Uterus (tissue), 4 donors: ENCODE measurements around the gene PSG11. TPM values are rescaled to one million over a fixed set of nuclear protein-coding genes. Genes with fewer than 3 reads are reported as not detected.
"Not testable (repeated sequence)": the region's sequence is repeated elsewhere in the genome, so short reads cannot be mapped to it uniquely, and the experiment has no call there.

ENCODE experiments used
- DNase-seq, 2 donors: peaks; one replicate each; pipeline ENCODE4 v3.0.0-alpha.2; 2019 to 2020
- H3K27ac ChIP-seq, 2 donors: fragments of 200-600 bp; sonication (generic); 1 replicate in 1 of 2; 2 replicates in 1 of 2; pipeline ENCODE4 v1.5.1; 2016 to 2018
- H3K27me3 ChIP-seq, 2 donors: fragments of 200-600 bp; sonication (generic); one replicate each; pipeline ENCODE4 v1.5.1; 2018 to 2019; ENCODE audit warnings: control low read depth in 1 of 2
- H3K36me3 ChIP-seq, 2 donors: fragments of 200-600 bp; sonication (generic); one replicate each; pipeline ENCODE4 v1.5.1; 2019; ENCODE audit warnings: control low read depth in 1 of 2
- H3K4me1 ChIP-seq, 2 donors: fragments of 200-600 bp; sonication (generic); one replicate each; pipeline ENCODE4 v1.5.1; 2018 to 2019; ENCODE audit warnings: control low read depth in 1 of 2
- H3K4me3 ChIP-seq, 2 donors: fragments of 200-600 bp; sonication (generic); 1 replicate in 1 of 2; 2 replicates in 1 of 2; pipeline ENCODE4 v1.5.1; 2018 to 2019; ENCODE audit warnings: mild to moderate bottlenecking in 1 of 2
- H3K9me3 ChIP-seq, 2 donors: fragments of 200-600 bp; sonication (generic); one replicate each; pipeline ENCODE4 v1.5.1; 2019; ENCODE audit warnings: control low read depth in 1 of 2
- intact Hi-C: fragments of 100-400 bp; cut with DNase I; formaldehyde crosslinking; loops from one replicate; pipeline ENCODE4 v1.15.1; 2023; ENCODE audit warnings: low total_unique reads
- total RNA-seq, 4 donors: library from RNA; depleted of rRNA in 3 of 4; stranded (reverse); fragments of >200 nt in 3 of 4; gene quantifications; one replicate each; pipeline versions ENCODE4 v1.1.0 to v1.2.4, GENCODE V29; 2014 to 2023
- donor health status: DM: yes; HTN: yes; CAD: no.

The PSG11 gene
- total RNA-seq = not detected

DNA sequence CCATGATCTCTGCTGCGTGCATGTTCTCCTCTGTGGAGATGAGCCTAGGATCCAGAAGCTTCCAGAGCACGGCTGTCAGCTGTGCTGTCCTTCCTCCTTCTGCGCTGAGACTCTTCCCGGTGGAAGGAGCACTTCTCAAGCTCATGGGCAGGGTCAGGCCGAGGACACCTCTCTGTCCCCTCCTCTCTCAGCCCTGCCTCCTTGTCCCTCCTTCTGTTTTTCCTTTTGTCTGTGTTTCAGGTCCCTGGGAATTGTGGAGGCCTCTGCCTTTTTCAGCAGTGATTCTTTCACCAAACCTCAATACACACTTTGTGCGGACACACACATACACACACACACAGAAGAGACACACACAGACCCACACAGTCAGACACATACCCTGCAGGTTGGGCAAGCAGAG, at the start of gene PSG11:
Gene PSG11 (minus strand): TSS at position 101 of the 400 bp plus-strand sequence. CDS start 97 bp downstream, at position 4.
- intact Hi-C loops, H3K9me3 ChIP-seq, H3K4me3 ChIP-seq, H3K4me1 ChIP-seq, H3K36me3 ChIP-seq, H3K27me3 ChIP-seq, H3K27ac ChIP-seq, DNase-seq: not testable (repeated sequence)

GRCh38 chr19:43062418-43062817, 36.1 kb upstream of the PSG11 start:
- H3K4me3 ChIP-seq, intact Hi-C loops, H3K9me3 ChIP-seq, H3K36me3 ChIP-seq, H3K4me1 ChIP-seq, DNase-seq, H3K27ac ChIP-seq, H3K27me3 ChIP-seq: not testable (repeated sequence)

- H3K4me3 ChIP-seq, H3K27ac ChIP-seq, intact Hi-C loops, H3K27me3 ChIP-seq, DNase-seq, H3K9me3 ChIP-seq, H3K36me3 ChIP-seq, H3K4me1 ChIP-seq: not testable (repeated sequence)
These were observed 35.1 kb upstream of the PSG11 start for GRCh38 chr19:43061326-43061725.

DNA sequence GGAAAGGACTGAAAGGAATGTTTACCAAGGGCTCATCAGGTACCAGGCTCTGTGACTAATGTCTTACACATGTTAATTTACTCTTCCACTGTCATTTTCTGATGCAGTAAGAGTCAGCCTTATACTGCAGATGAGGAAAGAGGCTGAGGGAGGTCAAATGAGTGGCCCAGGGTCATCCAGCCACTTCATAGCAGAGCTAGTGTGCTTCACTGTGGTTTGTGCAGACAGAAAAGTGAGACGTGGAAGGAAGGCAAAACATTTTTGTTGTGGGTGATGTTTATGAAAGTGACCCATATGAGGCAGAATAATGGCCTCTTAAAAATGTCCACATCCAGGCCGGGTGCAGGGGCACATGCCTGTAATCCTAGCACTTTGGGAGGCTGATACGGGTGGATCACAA, 34.0 kb upstream of the PSG11 start:
- intact Hi-C loops, DNase-seq, H3K4me1 ChIP-seq, H3K36me3 ChIP-seq, H3K9me3 ChIP-seq, H3K4me3 ChIP-seq, H3K27ac ChIP-seq, H3K27me3 ChIP-seq: not testable (repeated sequence)

GRCh38 chr19:43059482-43059881, 33.2 kb upstream of the PSG11 start:
- H3K27me3 ChIP-seq, H3K4me1 ChIP-seq, H3K9me3 ChIP-seq, H3K4me3 ChIP-seq, H3K27ac ChIP-seq, DNase-seq, intact Hi-C loops, H3K36me3 ChIP-seq: not testable (repeated sequence)

GRCh38 chr19:43058440-43058839, 32.2 kb upstream of the PSG11 start:
- H3K4me3 ChIP-seq, H3K36me3 ChIP-seq, DNase-seq, intact Hi-C loops, H3K4me1 ChIP-seq, H3K27ac ChIP-seq, H3K9me3 ChIP-seq, H3K27me3 ChIP-seq: not testable (repeated sequence)

DNA sequence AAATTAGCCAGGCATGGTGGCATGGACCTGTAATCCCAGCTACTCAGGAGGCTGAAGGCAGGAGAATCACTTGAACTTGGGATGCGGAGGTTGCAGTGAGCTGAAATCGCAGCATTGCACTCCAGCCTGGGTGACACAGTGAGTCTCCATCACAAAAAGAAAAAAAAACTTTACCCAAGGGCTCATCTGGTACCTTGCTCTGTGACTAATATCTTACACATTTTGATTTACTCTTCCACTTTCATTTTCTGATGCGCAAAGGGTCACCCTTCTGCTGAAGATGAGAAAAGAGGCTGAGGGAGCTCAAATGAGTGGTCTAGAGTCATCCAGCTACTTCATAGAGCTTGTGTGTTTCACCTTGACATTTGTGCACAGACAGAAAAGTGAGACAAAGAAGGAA, 21.7 kb upstream of the PSG11 start:
- H3K27ac ChIP-seq, H3K36me3 ChIP-seq, intact Hi-C loops, H3K27me3 ChIP-seq, DNase-seq, H3K4me3 ChIP-seq, H3K4me1 ChIP-seq, H3K9me3 ChIP-seq: not testable (repeated sequence)

- intact Hi-C loops, DNase-seq, H3K9me3 ChIP-seq, H3K36me3 ChIP-seq, H3K4me3 ChIP-seq, H3K27me3 ChIP-seq, H3K4me1 ChIP-seq, H3K27ac ChIP-seq: not testable (repeated sequence)
These were observed 20.3 kb upstream of the PSG11 start for GRCh38 chr19:43046578-43046977.

DNA sequence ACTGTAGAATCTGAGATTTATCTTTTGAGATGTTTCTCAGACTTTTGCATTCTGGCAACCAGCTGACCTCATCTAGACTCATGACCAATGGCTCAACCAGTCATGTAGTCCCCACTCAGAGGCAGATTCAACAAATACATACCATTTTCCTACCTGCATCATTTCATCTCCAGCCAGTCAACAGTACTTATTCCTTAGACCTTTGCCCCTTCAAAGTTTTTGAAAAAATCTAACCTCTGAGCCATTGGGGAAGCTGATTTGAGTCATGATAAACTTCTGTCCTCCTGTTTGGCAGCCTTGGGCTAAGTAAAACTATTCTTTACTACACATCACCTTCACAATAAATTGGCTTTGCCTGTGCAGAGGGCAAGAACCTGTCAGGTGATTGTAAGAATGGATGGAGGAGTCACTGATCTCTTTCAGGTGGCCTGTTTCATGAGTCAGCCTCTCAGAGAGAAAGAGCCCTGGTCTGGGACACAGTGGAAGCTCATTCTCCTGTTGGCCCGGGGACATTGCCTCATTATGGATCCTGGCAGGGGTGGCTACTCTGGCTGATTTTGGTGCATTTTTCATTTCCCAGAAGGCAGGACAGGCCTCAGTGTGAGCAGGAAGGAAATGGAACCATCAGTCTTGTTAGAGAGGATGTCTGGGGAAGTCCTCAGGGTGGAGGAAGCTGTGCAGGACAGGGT, 17.4 kb upstream of the PSG11 start:
- H3K27me3 ChIP-seq, H3K4me3 ChIP-seq, H3K4me1 ChIP-seq, DNase-seq, intact Hi-C loops, H3K27ac ChIP-seq, H3K9me3 ChIP-seq, H3K36me3 ChIP-seq: not testable (repeated sequence)

DNA sequence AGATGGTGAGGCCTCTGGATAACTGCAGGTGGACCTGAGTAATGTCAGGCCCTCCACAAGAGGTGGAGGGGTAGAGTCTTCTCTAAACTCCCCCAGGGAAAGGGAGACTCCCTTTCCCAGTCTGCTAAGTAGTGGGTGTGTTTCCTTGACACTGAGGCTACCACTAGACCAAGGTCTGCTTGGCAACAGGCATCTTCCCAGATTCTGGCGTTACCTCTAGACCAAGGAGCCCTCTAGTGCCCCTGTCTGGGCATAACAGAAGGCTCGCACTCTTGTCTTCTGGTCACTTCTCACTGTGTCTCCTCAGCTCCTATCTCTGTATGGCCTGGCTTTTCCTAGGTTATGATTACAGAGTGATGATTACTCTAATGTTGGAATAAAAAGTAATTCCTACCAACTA, 5.4 kb upstream of the PSG11 start:
- intact Hi-C loops, DNase-seq, H3K27me3 ChIP-seq: not testable (repeated sequence)

More for the DNA sequence above, 5.4 kb upstream of the PSG11 start:
- not testable (repeated sequence) for H3K36me3 ChIP-seq, H3K4me3 ChIP-seq, H3K9me3 ChIP-seq, H3K4me1 ChIP-seq, H3K27ac ChIP-seq
